GM23338 (cell line): ENCODE results near the gene JKAMP.

Experiments used
- CREB1 ChIP-seq: fragments of 250-450 bp; sonication (Bioruptor Pico); IDR thresholded peaks from 2 replicates; pipeline ENCODE4 v1.5.0; 2020; ENCODE audit warnings: low read depth, mild to moderate bottlenecking, moderate library complexity
- POLR2AphosphoS5 ChIP-seq: IDR thresholded peaks from 2 replicates; pipeline ENCODE4 v1.6.1; 2016; ENCODE audit warnings: antibody characterized with exemption, low read depth
- STAT1 ChIP-seq: IDR thresholded peaks from one replicate; pipeline ENCODE4 v1.6.1; 2016; ENCODE audit warnings: antibody characterized with exemption; ENCODE audit not compliant: unreplicated experiment
- ZNF114 ChIP-seq: fragments of 250-450 bp; sonication (Bioruptor Pico); IDR thresholded peaks from 2 replicates; pipeline ENCODE4 v1.5.0; 2020; ENCODE audit warnings: mild to moderate bottlenecking, moderate library complexity
- TF ChIP-seq, protein P1 (sequence below): IDR thresholded peaks from one replicate; pipeline ENCODE4 v1.6.1; 2018; ENCODE audit warnings: antibody characterized with exemption; ENCODE audit not compliant: unreplicated experiment
- TF ChIP-seq, protein P2 (sequence below), 2 experiments: fragments of 200-600 bp in 1 of 2; sonication (generic) in 1 of 2; conservative IDR thresholded peaks; 2 replicates each; pipeline versions ENCODE4 v1.5.1 to v1.6.1; 2016 to 2017; ENCODE audit warnings: antibody characterized with exemption in 2 of 2, low read depth in 2 of 2, mild to moderate bottlenecking in 2 of 2, moderate library complexity in 1 of 2

DNA sequence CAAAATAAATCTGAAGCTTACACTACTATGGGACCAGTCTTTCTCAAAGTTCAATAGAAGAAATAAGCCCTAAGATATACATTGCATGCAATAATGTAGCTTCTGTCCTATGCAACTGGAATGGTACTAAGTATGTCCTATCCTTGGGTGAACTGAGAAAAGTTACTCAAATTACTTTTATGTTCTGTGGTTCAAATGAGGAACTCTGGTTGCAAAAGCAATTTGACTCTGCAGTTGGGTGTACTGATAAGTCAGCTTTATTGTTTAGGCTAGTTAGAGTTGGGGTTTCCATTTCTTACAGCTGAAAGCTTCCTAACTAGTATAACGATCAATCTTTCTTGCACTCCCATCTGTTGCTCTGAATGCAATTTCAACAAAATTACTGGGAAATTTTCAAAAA is 48.3 kb upstream of the JKAMP start:
- TF ChIP-seq, protein P1, sequence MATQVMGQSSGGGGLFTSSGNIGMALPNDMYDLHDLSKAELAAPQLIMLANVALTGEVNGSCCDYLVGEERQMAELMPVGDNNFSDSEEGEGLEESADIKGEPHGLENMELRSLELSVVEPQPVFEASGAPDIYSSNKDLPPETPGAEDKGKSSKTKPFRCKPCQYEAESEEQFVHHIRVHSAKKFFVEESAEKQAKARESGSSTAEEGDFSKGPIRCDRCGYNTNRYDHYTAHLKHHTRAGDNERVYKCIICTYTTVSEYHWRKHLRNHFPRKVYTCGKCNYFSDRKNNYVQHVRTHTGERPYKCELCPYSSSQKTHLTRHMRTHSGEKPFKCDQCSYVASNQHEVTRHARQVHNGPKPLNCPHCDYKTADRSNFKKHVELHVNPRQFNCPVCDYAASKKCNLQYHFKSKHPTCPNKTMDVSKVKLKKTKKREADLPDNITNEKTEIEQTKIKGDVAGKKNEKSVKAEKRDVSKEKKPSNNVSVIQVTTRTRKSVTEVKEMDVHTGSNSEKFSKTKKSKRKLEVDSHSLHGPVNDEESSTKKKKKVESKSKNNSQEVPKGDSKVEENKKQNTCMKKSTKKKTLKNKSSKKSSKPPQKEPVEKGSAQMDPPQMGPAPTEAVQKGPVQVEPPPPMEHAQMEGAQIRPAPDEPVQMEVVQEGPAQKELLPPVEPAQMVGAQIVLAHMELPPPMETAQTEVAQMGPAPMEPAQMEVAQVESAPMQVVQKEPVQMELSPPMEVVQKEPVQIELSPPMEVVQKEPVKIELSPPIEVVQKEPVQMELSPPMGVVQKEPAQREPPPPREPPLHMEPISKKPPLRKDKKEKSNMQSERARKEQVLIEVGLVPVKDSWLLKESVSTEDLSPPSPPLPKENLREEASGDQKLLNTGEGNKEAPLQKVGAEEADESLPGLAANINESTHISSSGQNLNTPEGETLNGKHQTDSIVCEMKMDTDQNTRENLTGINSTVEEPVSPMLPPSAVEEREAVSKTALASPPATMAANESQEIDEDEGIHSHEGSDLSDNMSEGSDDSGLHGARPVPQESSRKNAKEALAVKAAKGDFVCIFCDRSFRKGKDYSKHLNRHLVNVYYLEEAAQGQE = no peak
- TF ChIP-seq, protein P2, sequence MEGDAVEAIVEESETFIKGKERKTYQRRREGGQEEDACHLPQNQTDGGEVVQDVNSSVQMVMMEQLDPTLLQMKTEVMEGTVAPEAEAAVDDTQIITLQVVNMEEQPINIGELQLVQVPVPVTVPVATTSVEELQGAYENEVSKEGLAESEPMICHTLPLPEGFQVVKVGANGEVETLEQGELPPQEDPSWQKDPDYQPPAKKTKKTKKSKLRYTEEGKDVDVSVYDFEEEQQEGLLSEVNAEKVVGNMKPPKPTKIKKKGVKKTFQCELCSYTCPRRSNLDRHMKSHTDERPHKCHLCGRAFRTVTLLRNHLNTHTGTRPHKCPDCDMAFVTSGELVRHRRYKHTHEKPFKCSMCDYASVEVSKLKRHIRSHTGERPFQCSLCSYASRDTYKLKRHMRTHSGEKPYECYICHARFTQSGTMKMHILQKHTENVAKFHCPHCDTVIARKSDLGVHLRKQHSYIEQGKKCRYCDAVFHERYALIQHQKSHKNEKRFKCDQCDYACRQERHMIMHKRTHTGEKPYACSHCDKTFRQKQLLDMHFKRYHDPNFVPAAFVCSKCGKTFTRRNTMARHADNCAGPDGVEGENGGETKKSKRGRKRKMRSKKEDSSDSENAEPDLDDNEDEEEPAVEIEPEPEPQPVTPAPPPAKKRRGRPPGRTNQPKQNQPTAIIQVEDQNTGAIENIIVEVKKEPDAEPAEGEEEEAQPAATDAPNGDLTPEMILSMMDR (conservative IDR thresholded peaks at IDR 0.05; ENCODE audit: low read depth in 2 of 2) = no peak
- no peak for TF ChIP-seq POLR2AphosphoS5
- TF ChIP-seq CREB1 (CRISPR knock-in tag) = no peak
- no peak for TF ChIP-seq ZNF114 (CRISPR knock-in tag)
- no peak for TF ChIP-seq STAT1
